AG04450 (cell line): ENCODE data around the gene VAT1L. TPM values are rescaled to one million over a fixed set of nuclear protein-coding genes. Genes with fewer than 3 reads are reported as not detected.

Experiments
- CTCF ChIA-PET: fragments of 300-600, 350-600 bp; formaldehyde crosslinking; extraction: SDS; loops from one replicate; lab custom pipeline; 2022; ENCODE audit warnings: antibody characterized with exemption, inconsistent platforms; lab: Charles Lee
- POLR2A ChIA-PET: fragments of 350-600 bp; formaldehyde crosslinking; extraction: SDS; loops from one replicate; lab custom pipeline; 2021; ENCODE audit warnings: antibody characterized with exemption, inconsistent platforms; lab: Yijun Ruan, JAX
- DNase-seq: peaks from one replicate; pipeline ENCODE4 v3.0.0-alpha.2; 2011; ENCODE audit warnings: low read depth, low spot score
- H3K27ac ChIP-seq: one replicate; pipeline ENCODE4 v1.5.1; 2012; ENCODE audit warnings: low read depth, low read length, control low read depth
- H3K27me3 ChIP-seq: one replicate; pipeline ENCODE4 v1.6.0; 2012; ENCODE audit warnings: low read length; ENCODE audit not compliant: control insufficient read depth, insufficient read depth
- H3K4me3 ChIP-seq: 2 replicates; pipeline ENCODE4 v1.5.1; 2011; ENCODE audit warnings: mild to moderate bottlenecking, low read depth, low read length, control low read depth
- H3K9me3 ChIP-seq: 2 replicates; pipeline ENCODE4 v1.5.1; 2012; ENCODE audit warnings: low read length; ENCODE audit not compliant: control insufficient read depth, insufficient read depth
- polyA plus RNA-seq: library from polyadenylated mRNA; depleted of rRNA; stranded (reverse); fragments of >200 nt; gene quantifications from 2 replicates; pipeline ENCODE4 v1.2.3, GENCODE V29; 2011
- TF ChIP-seq, protein P1 (sequence below): IDR thresholded peaks from 2 replicates; pipeline ENCODE4 v1.5.1; 2011; ENCODE audit warnings: low read depth, low read length, control low read depth, inconsistent platforms

Gene VAT1L
- polyA plus RNA-seq, 1 experiment, result 128 TPM

DNA sequence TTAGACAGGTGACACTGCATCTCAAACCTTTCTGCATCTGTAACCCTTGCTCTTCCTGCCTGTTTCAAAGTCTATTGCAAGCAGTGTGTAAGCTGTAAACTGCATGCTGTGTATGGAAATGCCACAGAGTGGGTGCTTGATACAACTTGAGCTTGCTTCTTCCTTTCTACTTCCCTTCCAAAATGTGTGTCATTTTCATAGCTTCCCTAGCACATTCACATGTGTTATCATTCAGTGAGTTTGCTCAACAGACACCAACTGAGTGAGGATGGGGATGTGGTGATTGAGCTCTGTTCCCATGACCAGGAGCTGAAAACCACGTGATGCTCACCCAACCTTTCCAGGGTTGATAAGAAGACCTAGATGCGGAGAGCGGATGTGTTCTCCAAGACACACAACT lies 111.1 kb downstream of the VAT1L start:
- TF ChIP-seq, protein P1, sequence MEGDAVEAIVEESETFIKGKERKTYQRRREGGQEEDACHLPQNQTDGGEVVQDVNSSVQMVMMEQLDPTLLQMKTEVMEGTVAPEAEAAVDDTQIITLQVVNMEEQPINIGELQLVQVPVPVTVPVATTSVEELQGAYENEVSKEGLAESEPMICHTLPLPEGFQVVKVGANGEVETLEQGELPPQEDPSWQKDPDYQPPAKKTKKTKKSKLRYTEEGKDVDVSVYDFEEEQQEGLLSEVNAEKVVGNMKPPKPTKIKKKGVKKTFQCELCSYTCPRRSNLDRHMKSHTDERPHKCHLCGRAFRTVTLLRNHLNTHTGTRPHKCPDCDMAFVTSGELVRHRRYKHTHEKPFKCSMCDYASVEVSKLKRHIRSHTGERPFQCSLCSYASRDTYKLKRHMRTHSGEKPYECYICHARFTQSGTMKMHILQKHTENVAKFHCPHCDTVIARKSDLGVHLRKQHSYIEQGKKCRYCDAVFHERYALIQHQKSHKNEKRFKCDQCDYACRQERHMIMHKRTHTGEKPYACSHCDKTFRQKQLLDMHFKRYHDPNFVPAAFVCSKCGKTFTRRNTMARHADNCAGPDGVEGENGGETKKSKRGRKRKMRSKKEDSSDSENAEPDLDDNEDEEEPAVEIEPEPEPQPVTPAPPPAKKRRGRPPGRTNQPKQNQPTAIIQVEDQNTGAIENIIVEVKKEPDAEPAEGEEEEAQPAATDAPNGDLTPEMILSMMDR, result no peak
- Histone ChIP-seq H3K4me3 (no peak overlapping the region), H3K27ac (no peak overlapping the region), H3K9me3 (no peaks in the 10 kb centered on the region), H3K27me3 (no peaks in the 10 kb centered on the region)
- DNase-seq, result no peak
- POLR2A ChIA-PET, result interaction anchor here (0.7 to 2.5 kb wide), 6 partner anchors 10 to 167 kb away, joined by 3 to 14 read pairs (median 10); no protein-coding TSS in a partner anchor
- CTCF ChIA-PET, result interaction anchor here (0.8 kb wide), 1 partner anchor 225 kb away, joined by 4 read pairs; no protein-coding TSS in a partner anchor

DNA sequence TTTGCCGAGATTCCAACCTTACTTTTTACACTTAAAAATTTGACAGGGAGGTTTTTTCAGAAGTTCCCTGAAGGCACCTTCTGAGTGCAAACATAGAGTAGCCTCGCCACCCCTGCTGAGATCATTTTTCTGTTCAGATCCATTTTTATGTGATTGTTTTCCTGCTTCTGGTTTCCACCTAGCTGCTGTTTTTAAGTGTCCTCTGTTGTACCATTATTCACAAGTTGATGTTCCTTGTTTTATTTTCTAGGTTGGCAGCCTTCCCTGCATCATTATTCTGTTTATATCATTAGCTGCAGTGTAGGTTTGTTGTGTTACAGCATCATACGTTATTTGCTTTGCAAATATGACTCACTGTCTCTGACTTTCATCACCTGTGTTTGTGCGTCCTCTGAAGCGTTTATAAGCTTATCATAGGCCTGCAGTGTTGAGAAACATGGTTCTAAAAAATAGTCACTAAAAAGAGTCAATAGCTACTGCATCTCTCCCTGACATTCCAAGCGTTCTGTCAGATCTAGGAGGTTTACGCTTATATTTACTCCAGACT lies 117.1 kb downstream of the VAT1L start:
- no peaks in the 10 kb centered on the region for H3K27me3 ChIP-seq
- no peaks in the 10 kb centered on the region for H3K9me3 ChIP-seq
- TF ChIP-seq, protein P1, result no peak
- ChIA-PET POLR2A (interaction anchor here (0.6 kb wide), 1 partner anchor 104 kb away, joined by 5 read pairs; no protein-coding TSS in a partner anchor), CTCF (interaction anchor here (0.7 to 1.3 kb wide), 2 partner anchors 229 to 230 kb away, joined by 3 to 4 read pairs; no protein-coding TSS in a partner anchor)
- no peak for DNase-seq
- H3K4me3 ChIP-seq, result no peak overlapping the region
- no peak overlapping the region for H3K27ac ChIP-seq

DNA sequence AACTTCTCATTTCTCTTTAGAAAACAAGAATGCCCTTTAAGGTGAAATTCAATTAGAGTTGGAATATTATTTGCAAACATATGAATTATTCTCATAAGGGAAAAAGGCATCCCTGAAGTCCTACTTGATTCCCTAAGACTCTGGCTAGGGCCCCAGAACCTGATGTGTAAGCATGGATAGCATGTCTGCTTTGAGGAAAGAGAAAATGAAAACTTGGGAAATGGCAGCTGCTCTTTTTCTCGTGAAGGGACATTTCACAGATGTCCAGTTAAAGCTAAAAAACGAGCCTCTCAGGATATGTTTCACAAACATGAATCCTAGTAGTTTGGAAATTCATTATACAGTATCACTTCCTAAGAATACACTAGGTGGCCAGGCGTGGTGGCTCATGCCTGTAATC lies 121.7 kb downstream of the VAT1L start:
- ChIA-PET CTCF (no interaction called here), POLR2A (interaction anchor here (0.9 kb wide), 1 partner anchor 9 kb away, joined by 3 read pairs; no protein-coding TSS in a partner anchor)
- no peak overlapping the region for H3K27ac ChIP-seq
- no peak overlapping the region for H3K4me3 ChIP-seq
- no peaks in the 10 kb centered on the region for H3K9me3 ChIP-seq
- DNase-seq, result no peak
- H3K27me3 ChIP-seq, result no peaks in the 10 kb centered on the region
- TF ChIP-seq, protein P1, result no peak

DNA sequence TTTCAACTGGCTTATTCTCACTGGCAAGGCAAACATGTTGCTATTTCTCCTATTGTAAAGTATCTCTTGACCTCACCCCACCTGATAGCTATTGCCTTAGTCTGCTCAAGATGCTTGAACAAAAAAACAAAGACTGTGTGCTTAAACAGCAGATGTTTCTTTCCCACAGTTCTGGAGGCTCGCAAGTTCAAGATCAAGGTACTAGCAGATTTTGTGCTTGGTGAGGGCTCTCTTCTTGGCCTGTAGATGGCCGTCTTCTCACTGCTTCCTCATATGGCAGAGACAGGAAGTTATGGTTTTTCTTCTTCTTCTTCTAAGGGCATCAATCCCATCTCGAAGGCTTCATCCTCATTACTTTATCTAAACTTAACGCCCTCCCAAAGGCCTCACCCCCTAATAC lies 124.3 kb downstream of the VAT1L start:
- TF ChIP-seq, protein P1, result no peak
- no peak overlapping the region for H3K4me3 ChIP-seq
- CTCF ChIA-PET, result no interaction called here
- POLR2A ChIA-PET, result no interaction called here
- no peak for DNase-seq
- H3K27ac ChIP-seq, result no peak overlapping the region
- H3K9me3 ChIP-seq, result no peaks in the 10 kb centered on the region
- no peaks in the 10 kb centered on the region for H3K27me3 ChIP-seq

DNA sequence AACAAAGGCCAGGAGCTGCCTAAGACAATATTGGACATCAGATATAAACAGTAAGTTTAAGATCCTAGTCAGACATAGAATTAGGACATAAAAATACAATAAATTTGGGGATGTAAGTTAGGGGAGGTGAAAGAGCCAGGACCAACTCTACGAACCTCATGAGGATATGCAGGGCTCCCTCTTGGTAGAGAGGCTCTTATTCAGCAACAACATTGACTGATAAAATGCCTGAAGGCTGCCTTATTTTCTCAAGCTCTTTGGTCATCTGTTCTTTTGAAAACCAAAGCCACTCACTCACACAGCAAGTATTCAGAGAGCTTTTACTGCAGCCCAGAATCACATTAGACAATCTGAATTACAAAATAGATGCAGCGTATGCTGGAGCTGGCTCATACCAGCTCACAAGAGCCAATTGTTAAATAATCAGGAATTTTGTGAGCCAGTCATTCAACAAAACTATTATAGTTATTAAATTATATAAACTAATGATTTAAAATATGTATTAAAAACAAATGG lies 125.4 kb downstream of the VAT1L start:
- Histone ChIP-seq H3K27ac (no peak overlapping the region), H3K27me3 (no peaks in the 10 kb centered on the region), H3K9me3 (no peaks in the 10 kb centered on the region), H3K4me3 (no peak overlapping the region)
- CTCF ChIA-PET, result interaction anchor here (1.1 kb wide), 1 partner anchor 179 kb away, joined by 3 read pairs; no protein-coding TSS in a partner anchor
- DNase-seq, result no peak
- TF ChIP-seq, protein P1, result no peak
- POLR2A ChIA-PET, result no interaction called here
